ENCODE data around the gene ARL6IP1. TPM values are rescaled to one million over a fixed set of nuclear protein-coding genes. Genes with fewer than 3 reads are reported as not detected.

The ARL6IP1 gene
- total RNA-seq, 1 donor from 2014 or later = 98.3 TPM

DNA sequence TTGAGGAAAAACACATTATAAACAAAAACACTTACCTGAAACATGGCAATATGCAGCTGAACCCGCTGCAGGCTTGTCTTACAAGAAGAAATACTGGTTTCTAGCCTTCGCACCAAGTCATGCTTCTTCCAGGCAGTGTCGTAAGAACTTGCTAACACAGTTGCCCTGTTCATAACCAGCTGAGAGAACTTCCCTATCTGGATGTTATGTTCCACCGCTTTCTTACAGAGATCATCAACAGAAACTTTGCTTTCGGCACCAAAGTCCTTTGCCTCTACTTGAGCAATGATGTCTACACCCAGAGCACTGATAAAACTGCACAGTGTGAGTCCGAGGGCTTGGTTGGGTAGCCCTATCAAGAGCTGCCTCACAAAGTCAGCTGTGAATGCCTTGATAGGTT lies 27.9 kb upstream of the ARL6IP1 start:
- Mint-ChIP-seq H3K4me3 (no peak overlapping the region), H3K36me3 (ENCODE audit: low read depth) (peaks cover 59% of the 10 kb centered on the region), H3K4me1 (no peaks in the 10 kb centered on the region), H3K9me3 (no peaks in the 10 kb centered on the region), H3K27ac (no peak overlapping the region), H3K27me3 (no peaks in the 10 kb centered on the region)
- CTCF ChIA-PET = interaction anchor here (1.6 kb wide), 1 partner anchor 28 kb away, joined by 3 read pairs; the partner anchor contains the start of gene ARL6IP1
- ATAC-seq (ENCODE audit: low read depth) (no peak), DNase-seq (no peak)
- POLR2A ChIA-PET = no interaction called here
- intact Hi-C loops (cut with micrococcal nuclease) = no loop called here
- TF ChIP-seq CTCF (IDR thresholded peaks at IDR 0.05) = no peak

- peaks cover 50% of the 10 kb centered on the region for H3K36me3 Mint-ChIP-seq (ENCODE audit: low read depth)
- ChIA-PET POLR2A (no interaction called here), CTCF (interaction anchor here (1.6 kb wide), 1 partner anchor 26 kb away, joined by 3 read pairs; the partner anchor contains the start of gene ARL6IP1)
- no peak overlapping the region for H3K4me3 Mint-ChIP-seq
- H3K27ac Mint-ChIP-seq = no peak overlapping the region
- no peaks in the 10 kb centered on the region for H3K9me3 Mint-ChIP-seq
- ATAC-seq (ENCODE audit: low read depth) (no peak), DNase-seq (no peak)
- no peaks in the 10 kb centered on the region for H3K27me3 Mint-ChIP-seq
- no peak for TF ChIP-seq CTCF (IDR thresholded peaks at IDR 0.05)
- intact Hi-C loops (cut with micrococcal nuclease) = no loop called here
- H3K4me1 Mint-ChIP-seq = no peaks in the 10 kb centered on the region
Measured at GRCh38 chr16:18827890-18828289, 26.5 kb upstream of the ARL6IP1 start.

- no peaks in the 10 kb centered on the region for H3K27me3 Mint-ChIP-seq
- TF ChIP-seq CTCF (IDR thresholded peaks at IDR 0.05) = no peak
Measured at GRCh38 chr16:18816286-18816685, 14.9 kb upstream of the ARL6IP1 start.

GRCh38 chr16:18811925-18812324 lies 10.6 kb upstream of the ARL6IP1 start:
- Mint-ChIP-seq H3K9me3 (no peaks in the 10 kb centered on the region), H3K4me3 (no peak overlapping the region), H3K27me3 (no peaks in the 10 kb centered on the region), H3K4me1 (no peaks in the 10 kb centered on the region), H3K36me3 (ENCODE audit: low read depth) (peaks cover 79% of the 10 kb centered on the region), H3K27ac (no peak overlapping the region)
- CTCF ChIA-PET = no interaction called here
- DNase-seq (no peak), ATAC-seq (ENCODE audit: low read depth) (no peak)
- intact Hi-C loops (cut with micrococcal nuclease) = no loop called here
- POLR2A ChIA-PET = no interaction called here
- no peak for TF ChIP-seq CTCF (IDR thresholded peaks at IDR 0.05)

More at GRCh38 chr16:18816286-18816685, 14.9 kb upstream of the ARL6IP1 start:
- no peaks in the 10 kb centered on the region for H3K9me3 Mint-ChIP-seq
- CTCF ChIA-PET = no interaction called here
- peaks cover 69% of the 10 kb centered on the region for H3K36me3 Mint-ChIP-seq (ENCODE audit: low read depth)
- DNase-seq (no peak), ATAC-seq (ENCODE audit: low read depth) (no peak)
- intact Hi-C loops (cut with micrococcal nuclease) = no loop called here
- H3K4me1 Mint-ChIP-seq = peaks cover 5% of the 10 kb centered on the region
- POLR2A ChIA-PET = no interaction called here
- H3K4me3 Mint-ChIP-seq = no peak overlapping the region
- no peak overlapping the region for H3K27ac Mint-ChIP-seq

DNA sequence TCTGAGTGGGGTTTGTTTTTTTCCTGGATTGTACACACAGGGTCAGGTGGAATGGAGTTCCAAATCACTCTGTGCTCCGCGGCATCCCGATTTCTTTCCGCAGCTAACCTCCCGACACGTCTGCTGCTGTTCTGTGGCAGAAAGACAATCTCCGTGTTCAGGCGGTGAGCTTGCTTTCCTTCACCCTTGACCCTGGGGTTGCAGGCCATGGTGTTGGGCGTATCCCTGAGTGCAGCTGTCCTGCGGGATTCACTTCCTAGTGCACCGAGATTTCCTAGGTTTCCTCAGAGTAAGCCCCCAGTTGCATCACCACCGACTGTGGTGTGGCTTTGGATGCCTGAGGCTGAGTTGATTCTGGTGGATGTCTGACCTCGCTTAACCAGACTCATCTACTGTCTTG lies 7.8 kb upstream of the ARL6IP1 start:
- ChIA-PET POLR2A (interaction anchor here (0.7 kb wide), 1 partner anchor 1431 kb away, joined by 5 read pairs; no protein-coding TSS in a partner anchor), CTCF (interaction anchor here (2.0 kb wide), 1 partner anchor 8 kb away, joined by 6 read pairs; the partner anchor contains the start of gene ARL6IP1)
- Mint-ChIP-seq H3K27me3 (no peaks in the 10 kb centered on the region), H3K9me3 (no peaks in the 10 kb centered on the region), H3K4me1 (peaks cover 1% of the 10 kb centered on the region), H3K27ac (no peak overlapping the region), H3K4me3 (no peak overlapping the region), H3K36me3 (ENCODE audit: low read depth) (peaks cover 64% of the 10 kb centered on the region)
- no peak for DNase-seq
- no peak for ATAC-seq (ENCODE audit: low read depth)
- no peak for TF ChIP-seq CTCF (IDR thresholded peaks at IDR 0.05)
- intact Hi-C loops (cut with micrococcal nuclease) = loop anchor here (10.0 kb wide), 1 partner anchor 46 kb away; no protein-coding TSS in a partner anchor

Data from activated B cell treated with CpG ODN at 0.5 μM for 24 hours (primary cell).